Naive thymus-derived CD4-positive, alpha-beta T cell (primary cell): ENCODE measurements around the gene TNFSF15. TPM values are rescaled to one million over a fixed set of nuclear protein-coding genes. Genes with fewer than 3 reads are reported as not detected.

Experiments used
- ATAC-seq: fragments of 150-1000 bp; cut with Tn5 transposase; 2 replicates; pipeline ENCODE4 v1.10.0; 2021; ENCODE audit warnings: mild to moderate bottlenecking, moderate library complexity
- CTCF ChIA-PET: fragments of 350-600 bp; sonication (Branson Sonifier 250); formaldehyde crosslinking; loops from one replicate; lab custom pipeline; 2021; ENCODE audit warnings: antibody characterized with exemption; lab: Charles Lee
- POLR2A ChIA-PET: fragments of 350-600 bp; sonication (Branson Sonifier 250); formaldehyde crosslinking; loops from one replicate; lab custom pipeline; 2021; ENCODE audit warnings: antibody characterized with exemption, inconsistent platforms; lab: Charles Lee
- DNase-seq, 9 donors: peaks; one replicate each; pipeline versions ENCODE4 v3.0.0 to v3.0.0-alpha.2; 2020 to 2022; ENCODE audit warnings: mixed read lengths in 1 of 9
- H3K27ac ChIP-seq: one replicate; pipeline ENCODE4 v1.7.0; 2013; ENCODE audit warnings: mild to moderate bottlenecking, low read depth, low read length, moderate library complexity
- H3K27me3 ChIP-seq, 2 donors: one replicate each; pipeline ENCODE4 v1.7.0; 2013; ENCODE audit warnings: low read length in 2 of 2, mild to moderate bottlenecking in 2 of 2, moderate library complexity in 2 of 2; ENCODE audit not compliant: control insufficient read depth in 2 of 2, insufficient read depth in 2 of 2
- H3K36me3 ChIP-seq, 3 experiments: 1 replicate in 2 of 3; 2 replicates in 1 of 3; pipeline ENCODE4 v1.7.0; 2013; ENCODE audit warnings: low read length in 3 of 3, mild to moderate bottlenecking in 3 of 3, moderate library complexity in 1 of 3; ENCODE audit not compliant: insufficient read depth in 3 of 3, control insufficient read depth in 2 of 3
- H3K4me1 ChIP-seq, 2 donors: one replicate each; pipeline ENCODE4 v1.7.0; 2013; ENCODE audit warnings: low read length in 2 of 2, mild to moderate bottlenecking in 2 of 2, moderate library complexity in 1 of 2; ENCODE audit not compliant: control insufficient read depth in 2 of 2, insufficient read depth in 2 of 2
- H3K4me3 ChIP-seq: 2 replicates; pipeline ENCODE4 v1.7.0; 2013; ENCODE audit warnings: mild to moderate bottlenecking, low read length
- H3K9me3 ChIP-seq, 3 experiments: 1 replicate in 2 of 3; 2 replicates in 1 of 3; pipeline ENCODE4 v1.7.0; 2013; ENCODE audit warnings: low read length in 3 of 3; ENCODE audit not compliant: control insufficient read depth in 2 of 3
- H3K27ac Mint-ChIP-seq, 9 donors: one replicate each; pipeline ENCODE4 v1.8.0; 2020 to 2022; ENCODE audit warnings: mixed read lengths in 9 of 9, mild to moderate bottlenecking in 8 of 9, moderate library complexity in 5 of 9, inconsistent platforms in 2 of 9
- H3K27me3 Mint-ChIP-seq, 5 donors: one replicate each; pipeline ENCODE4 v1.8.0; 2021 to 2022; ENCODE audit warnings: mixed read lengths in 5 of 5, mild to moderate bottlenecking in 1 of 5
- H3K36me3 Mint-ChIP-seq, 5 donors: one replicate each; pipeline ENCODE4 v1.8.0; 2020 to 2022; ENCODE audit warnings: mixed read lengths in 5 of 5, mild to moderate bottlenecking in 3 of 5, inconsistent platforms in 1 of 5
- H3K4me1 Mint-ChIP-seq, 7 donors: one replicate each; pipeline ENCODE4 v1.8.0; 2020 to 2022; ENCODE audit warnings: mixed read lengths in 7 of 7, mild to moderate bottlenecking in 3 of 7, inconsistent platforms in 1 of 7
- H3K4me3 Mint-ChIP-seq, 10 donors: one replicate each; pipeline ENCODE4 v1.8.0; 2020 to 2022; ENCODE audit warnings: mild to moderate bottlenecking in 10 of 10, mixed read lengths in 10 of 10, moderate library complexity in 6 of 10, inconsistent platforms in 2 of 10
- H3K9me3 Mint-ChIP-seq, 11 donors: one replicate each; pipeline ENCODE4 v1.8.0; 2020 to 2022; ENCODE audit warnings: mixed read lengths in 11 of 11, mild to moderate bottlenecking in 4 of 11, inconsistent platforms in 1 of 11, moderate library complexity in 1 of 11
- intact Hi-C, 2 donors: fragments of 100-400 bp; cut with micrococcal nuclease; formaldehyde crosslinking; loops; one replicate each; pipeline ENCODE4 v1.15.1; 2023
- polyA plus RNA-seq, 2 donors: library from polyadenylated mRNA; unstranded; fragments of 300-500 nt; fragmentation: Illumina TruSeq; gene quantifications; one replicate each; pipeline ENCODE4 v1.2.3, GENCODE V29; 2021
- total RNA-seq, 6 experiments: library from RNA in 5 of 6; stranded (reverse) in 5 of 6; gene quantifications; 1 replicate in 5 of 6; 2 replicates in 1 of 6; pipeline ENCODE4 v1.2.3 and lab custom pipeline; 2021 to 2026

Gene TNFSF15
- total and polyA plus RNA-seq, 7 experiments from 2014 or later = 0.44 to 3.8 TPM; not detected in 5

- peak; percentile 80 for ATAC-seq
- POLR2A ChIA-PET = no interaction called here
- peaks cover 16 to 42% (median 35%) of the 10 kb centered on the region in 7 donors for H3K4me1 Mint-ChIP-seq
- Histone ChIP-seq H3K27me3 (no peaks in the 10 kb centered on the region), H3K36me3 (no peaks in the 10 kb centered on the region), H3K27ac (no peak overlapping the region), H3K9me3 (no peaks in the 10 kb centered on the region), H3K4me1 (no peaks in the 10 kb centered on the region), H3K4me3 (no peak overlapping the region)
- peaks cover 0 to 29% (median 5%) of the 10 kb centered on the region in 5 donors for H3K27me3 Mint-ChIP-seq
- H3K4me3 Mint-ChIP-seq = peak overlapping the region in 2 of 10 donors; percentile 6 to 8
- intact Hi-C loops = no loop called here
- CTCF ChIA-PET = interaction anchor here (0.7 to 1.8 kb wide), 2 partner anchors 40 to 1301 kb away, joined by 3 to 4 read pairs; no protein-coding TSS in a partner anchor
- peaks cover 0 to 7% (median 0%) of the 10 kb centered on the region in 11 donors for H3K9me3 Mint-ChIP-seq
- DNase-seq = peak in 7 of 9 donors; percentile 25 to 53 (median 47)
- H3K36me3 Mint-ChIP-seq = peaks cover 0 to 21% (median 0%) of the 10 kb centered on the region in 5 donors
- peak overlapping the region in 2 of 9 donors; percentile 22 to 25 for H3K27ac Mint-ChIP-seq
Measured at GRCh38 chr9:114777821-114778609, 27.8 kb downstream of the TNFSF15 start.

- Mint-ChIP-seq H3K4me3 (no peak overlapping the region), H3K4me1 (peaks cover 16 to 42% (median 35%) of the 10 kb centered on the region in 7 donors), H3K27me3 (peaks cover 0 to 29% (median 5%) of the 10 kb centered on the region in 5 donors), H3K36me3 (peaks cover 0 to 21% (median 0%) of the 10 kb centered on the region in 5 donors), H3K9me3 (peaks cover 0 to 7% (median 0%) of the 10 kb centered on the region in 11 donors), H3K27ac (peak overlapping the region in 2 of 9 donors; percentile 69 to 82)
- DNase-seq = no peak
- H3K27ac ChIP-seq = no peak overlapping the region
- no peak for ATAC-seq
- no peaks in the 10 kb centered on the region for H3K27me3 ChIP-seq
- intact Hi-C loops = no loop called here
- POLR2A ChIA-PET = interaction anchor here (0.6 kb wide), 1 partner anchor 159 kb away, joined by 3 read pairs; no protein-coding TSS in a partner anchor
- H3K4me1 ChIP-seq = no peaks in the 10 kb centered on the region
- H3K36me3 ChIP-seq = no peaks in the 10 kb centered on the region
- CTCF ChIA-PET = interaction anchor here (0.6 to 1.8 kb wide), 3 partner anchors 39 to 220 kb away, joined by 3 to 4 read pairs (median 4); no protein-coding TSS in a partner anchor
- no peaks in the 10 kb centered on the region for H3K9me3 ChIP-seq
- no peak overlapping the region for H3K4me3 ChIP-seq
Measured at GRCh38 chr9:114776683-114777399, 29.0 kb downstream of the TNFSF15 start.

- H3K4me1 ChIP-seq = no peaks in the 10 kb centered on the region
- Mint-ChIP-seq H3K9me3 (peaks cover 0 to 3% (median 0%) of the 10 kb centered on the region in 11 donors), H3K36me3 (peaks cover 0 to 21% (median 0%) of the 10 kb centered on the region in 5 donors), H3K27ac (no peak overlapping the region), H3K27me3 (peaks cover 0 to 29% (median 5%) of the 10 kb centered on the region in 5 donors), H3K4me1 (peaks cover 16 to 42% (median 35%) of the 10 kb centered on the region in 7 donors), H3K4me3 (peak overlapping the region in 1 of 10 donors; percentile 32)
- H3K36me3 ChIP-seq = no peaks in the 10 kb centered on the region
- H3K4me3 ChIP-seq = no peak overlapping the region
- DNase-seq = no peak
- ChIA-PET POLR2A (interaction anchor here (0.6 kb wide), 1 partner anchor 160 kb away, joined by 3 read pairs; no protein-coding TSS in a partner anchor), CTCF (interaction anchor here (0.6 kb wide), 1 partner anchor 95 kb away, joined by 3 read pairs; no protein-coding TSS in a partner anchor)
- intact Hi-C loops = no loop called here
- no peak for ATAC-seq
- H3K27me3 ChIP-seq = no peaks in the 10 kb centered on the region
- no peak overlapping the region for H3K27ac ChIP-seq
- H3K9me3 ChIP-seq = no peaks in the 10 kb centered on the region
Measured at GRCh38 chr9:114775981-114776380, 29.9 kb downstream of the TNFSF15 start.

GRCh38 chr9:114775121-114775520, 30.7 kb downstream of the TNFSF15 start:
- H3K4me1 Mint-ChIP-seq = peaks cover 16 to 42% (median 35%) of the 10 kb centered on the region in 7 donors

GRCh38 chr9:114774524-114774923, 31.3 kb downstream of the TNFSF15 start:
- H3K27ac ChIP-seq = no peak overlapping the region
- H3K36me3 ChIP-seq = no peaks in the 10 kb centered on the region
- Mint-ChIP-seq H3K27me3 (peaks cover 0 to 26% (median 5%) of the 10 kb centered on the region in 5 donors), H3K4me3 (peak overlapping the region in 1 of 10 donors; percentile 68), H3K27ac (peak overlapping the region in 1 of 9 donors; percentile 39), H3K9me3 (peaks cover 0 to 6% (median 0%) of the 10 kb centered on the region in 11 donors), H3K4me1 (peaks cover 16 to 42% (median 35%) of the 10 kb centered on the region in 7 donors), H3K36me3 (peaks cover 0 to 22% (median 0%) of the 10 kb centered on the region in 5 donors)
- no peak overlapping the region for H3K4me3 ChIP-seq
- intact Hi-C loops = no loop called here
- ChIA-PET POLR2A (no interaction called here), CTCF (interaction anchor here (0.6 kb wide), 1 partner anchor 467 kb away, joined by 3 read pairs; no protein-coding TSS in a partner anchor)
- no peaks in the 10 kb centered on the region for H3K4me1 ChIP-seq
- ATAC-seq (no peak), DNase-seq (no peak)
- H3K9me3 ChIP-seq = no peaks in the 10 kb centered on the region
- H3K27me3 ChIP-seq = no peaks in the 10 kb centered on the region

More at GRCh38 chr9:114775121-114775520, 30.7 kb downstream of the TNFSF15 start:
- Histone ChIP-seq H3K4me1 (no peaks in the 10 kb centered on the region), H3K27ac (no peak overlapping the region), H3K36me3 (no peaks in the 10 kb centered on the region), H3K27me3 (no peaks in the 10 kb centered on the region), H3K9me3 (no peaks in the 10 kb centered on the region), H3K4me3 (no peak overlapping the region)
- POLR2A ChIA-PET = no interaction called here
- Mint-ChIP-seq H3K9me3 (peaks cover 0 to 6% (median 0%) of the 10 kb centered on the region in 11 donors), H3K27ac (no peak overlapping the region), H3K36me3 (peaks cover 0 to 22% (median 0%) of the 10 kb centered on the region in 5 donors), H3K4me3 (peak overlapping the region in 1 of 10 donors; percentile 32), H3K27me3 (peaks cover 0 to 26% (median 5%) of the 10 kb centered on the region in 5 donors)
- CTCF ChIA-PET = interaction anchor here (0.6 kb wide), 1 partner anchor 467 kb away, joined by 3 read pairs; no protein-coding TSS in a partner anchor
- DNase-seq = no peak
- intact Hi-C loops = no loop called here
- no peak for ATAC-seq

GRCh38 chr9:114771889-114772288, 34.0 kb downstream of the TNFSF15 start:
- POLR2A ChIA-PET = no interaction called here
- H3K4me3 Mint-ChIP-seq = no peak overlapping the region
- H3K27ac Mint-ChIP-seq = no peak overlapping the region
- H3K4me1 Mint-ChIP-seq = peaks cover 7 to 27% (median 21%) of the 10 kb centered on the region in 7 donors
- intact Hi-C loops = no loop called here
- Histone ChIP-seq H3K9me3 (no peaks in the 10 kb centered on the region), H3K4me3 (no peak overlapping the region), H3K27me3 (no peaks in the 10 kb centered on the region), H3K36me3 (no peaks in the 10 kb centered on the region), H3K27ac (no peak overlapping the region), H3K4me1 (no peaks in the 10 kb centered on the region)
- peaks cover 0 to 7% (median 0%) of the 10 kb centered on the region in 5 donors for H3K27me3 Mint-ChIP-seq
- peaks cover 0 to 9% (median 0%) of the 10 kb centered on the region in 5 donors for H3K36me3 Mint-ChIP-seq
- DNase-seq (no peak), ATAC-seq (no peak)
- CTCF ChIA-PET = no interaction called here
- peaks cover 0 to 3% (median 0%) of the 10 kb centered on the region in 11 donors for H3K9me3 Mint-ChIP-seq
